Panc1 (cell line): ENCODE measurements around the gene MEAK7. TPM values are rescaled to one million over a fixed set of nuclear protein-coding genes. Genes with fewer than 3 reads are reported as not detected.
"Not testable (repeated sequence)": the region's sequence is repeated elsewhere in the genome, so short reads cannot be mapped to it uniquely, and the experiment has no call there.

Experiments
- ATAC-seq: fragments of 200-7000 bp; cut with Tn5 transposase; 2 replicates; pipeline ENCODE4 v1.9.1; 2020; ENCODE audit warnings: mild to moderate bottlenecking, moderate library complexity
- BruUV-seq: library from RNA; stranded (reverse); fragments of 400-500 nt; replicated peaks from 2 replicates; lab custom pipeline; 2021; lab: Mats Ljungman, UMichigan
- CTCF ChIA-PET: fragments of 300-600 bp; sonication (Branson Sonifier 250); formaldehyde crosslinking; loops from one replicate; lab custom pipeline; 2022; ENCODE audit warnings: antibody characterized with exemption; lab: Charles Lee
- POLR2A ChIA-PET: fragments of 300-600 bp; sonication (Branson Sonifier 250); formaldehyde crosslinking; loops from one replicate; lab custom pipeline; 2022; ENCODE audit warnings: antibody characterized with exemption; lab: Charles Lee
- DNase-seq: peaks from one replicate; pipeline ENCODE4 v3.0.0-alpha.2; 2010; ENCODE audit warnings: low read depth, low spot score
- H3K27ac ChIP-seq: 2 replicates; pipeline ENCODE4 v1.5.1; 2011; ENCODE audit warnings: mild to moderate bottlenecking, low read length, inconsistent platforms
- H3K27me3 ChIP-seq: fragments of 200-500 bp; sonication (Bioruptor generic); 2 replicates; pipeline ENCODE4 v1.6.0; 2014; ENCODE audit warnings: low read length, inconsistent platforms; ENCODE audit not compliant: control insufficient read depth, insufficient read depth
- H3K36me3 ChIP-seq: fragments of 200-500 bp; sonication (Bioruptor generic); 2 replicates; pipeline ENCODE4 v1.5.1; 2014; ENCODE audit warnings: inconsistent platforms, mild to moderate bottlenecking, low read length, moderate library complexity; ENCODE audit not compliant: control insufficient read depth, insufficient read depth
- H3K4me1 ChIP-seq: 2 replicates; pipeline ENCODE4 v1.5.1; 2011; ENCODE audit warnings: inconsistent platforms, mild to moderate bottlenecking, low read length, moderate library complexity; ENCODE audit not compliant: control insufficient read depth, insufficient read depth
- H3K4me3 ChIP-seq, 2 experiments: 2 replicates each; pipeline ENCODE4 v1.5.1; 2011 to 2012; ENCODE audit warnings: low read depth in 2 of 2, low read length in 2 of 2, mild to moderate bottlenecking in 2 of 2, inconsistent platforms in 1 of 2, moderate library complexity in 1 of 2
- H3K9me3 ChIP-seq: fragments of 200-500 bp; sonication (Bioruptor generic); 2 replicates; pipeline ENCODE4 v1.5.1; 2014; ENCODE audit warnings: low read depth, mild to moderate bottlenecking, inconsistent platforms, low read length, moderate library complexity; ENCODE audit not compliant: control insufficient read depth, insufficient read depth
- POLR2AphosphoS5 ChIP-seq: IDR thresholded peaks from 2 replicates; pipeline ENCODE4 v1.6.1; 2012; ENCODE audit warnings: mild to moderate bottlenecking, low read depth, low read length, moderate library complexity
- SIN3A ChIP-seq: IDR thresholded peaks from 2 replicates; pipeline ENCODE4 v1.6.1; 2012; ENCODE audit warnings: low read depth, mild to moderate bottlenecking, low read length, moderate library complexity, borderline replicate concordance; ENCODE audit not compliant: insufficient read depth
- TCF7L2 ChIP-seq: IDR thresholded peaks from 2 replicates; pipeline ENCODE4 v1.6.1; 2011; ENCODE audit warnings: mild to moderate bottlenecking, low read depth, low read length, inconsistent platforms
- in situ Hi-C: cut with HindIII; loops from 2 replicates; pipeline ENCODE4 v1.10.0; 2016; ENCODE audit warnings: low sequenced_read_pairs, low pct_unique_long_range_greater_than_20kb
- intact Hi-C: fragments of 100-400 bp; cut with micrococcal nuclease; formaldehyde crosslinking; loops from one replicate; pipeline ENCODE4 v1.10.0; 2022; ENCODE audit not compliant: unreplicated experiment
- total RNA-seq: library from RNA; stranded (reverse); gene quantifications from one replicate; pipeline ENCODE4 v1.2.1, GENCODE V29; 2021; ENCODE audit not compliant: unreplicated experiment
- TF ChIP-seq, protein P1 (sequence below), 2 experiments: IDR thresholded peaks; 2 replicates each; pipeline ENCODE4 v1.6.1; 2011 to 2012; ENCODE audit warnings: low read depth in 2 of 2, control low read depth in 1 of 2, low read length in 1 of 2, mild to moderate bottlenecking in 1 of 2, moderate library complexity in 1 of 2; ENCODE audit not compliant: insufficient read depth in 1 of 2
- TF ChIP-seq, protein P2 (sequence below): fragments of 450-650 bp; IDR thresholded peaks from 2 replicates; pipeline ENCODE4 v1.5.1; 2017; ENCODE audit warnings: mild to moderate bottlenecking

Gene MEAK7
- total RNA-seq, 1 experiment from 2014 or later, result 17.2 TPM

DNA sequence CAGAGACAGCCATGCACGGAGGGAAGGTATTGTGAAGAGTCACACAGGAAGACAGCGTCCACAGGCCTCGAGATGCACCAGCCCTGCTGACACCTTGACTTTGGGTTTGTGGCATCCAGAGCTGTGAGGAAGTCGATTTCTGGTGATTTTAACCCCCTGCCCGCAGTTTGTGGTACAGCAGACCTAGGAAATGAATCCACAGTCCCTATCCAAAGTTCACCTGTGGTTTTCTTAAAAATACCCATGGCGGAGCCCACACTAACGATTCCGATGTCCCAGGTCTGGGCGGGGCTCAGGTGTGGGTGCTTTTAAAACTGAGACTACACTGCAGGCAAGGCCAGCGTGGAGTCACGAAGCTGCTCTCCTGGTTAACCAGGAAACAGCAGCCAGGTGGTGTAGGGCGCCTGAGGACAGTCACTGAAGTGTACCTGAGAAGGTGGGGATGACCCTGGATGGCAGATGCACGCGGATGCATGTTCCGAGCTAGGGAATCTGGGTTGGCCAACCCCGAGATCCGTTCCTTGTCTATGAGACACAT lies 14.4 kb upstream of the MEAK7 start:
- BruUV-seq, result no TSS peak
- CTCF ChIA-PET, result no interaction called here
- H3K36me3 ChIP-seq, result no peaks in the 10 kb centered on the region
- no peak for TF ChIP-seq TCF7L2
- no peak for TF ChIP-seq SIN3A
- TF ChIP-seq, protein P1, sequence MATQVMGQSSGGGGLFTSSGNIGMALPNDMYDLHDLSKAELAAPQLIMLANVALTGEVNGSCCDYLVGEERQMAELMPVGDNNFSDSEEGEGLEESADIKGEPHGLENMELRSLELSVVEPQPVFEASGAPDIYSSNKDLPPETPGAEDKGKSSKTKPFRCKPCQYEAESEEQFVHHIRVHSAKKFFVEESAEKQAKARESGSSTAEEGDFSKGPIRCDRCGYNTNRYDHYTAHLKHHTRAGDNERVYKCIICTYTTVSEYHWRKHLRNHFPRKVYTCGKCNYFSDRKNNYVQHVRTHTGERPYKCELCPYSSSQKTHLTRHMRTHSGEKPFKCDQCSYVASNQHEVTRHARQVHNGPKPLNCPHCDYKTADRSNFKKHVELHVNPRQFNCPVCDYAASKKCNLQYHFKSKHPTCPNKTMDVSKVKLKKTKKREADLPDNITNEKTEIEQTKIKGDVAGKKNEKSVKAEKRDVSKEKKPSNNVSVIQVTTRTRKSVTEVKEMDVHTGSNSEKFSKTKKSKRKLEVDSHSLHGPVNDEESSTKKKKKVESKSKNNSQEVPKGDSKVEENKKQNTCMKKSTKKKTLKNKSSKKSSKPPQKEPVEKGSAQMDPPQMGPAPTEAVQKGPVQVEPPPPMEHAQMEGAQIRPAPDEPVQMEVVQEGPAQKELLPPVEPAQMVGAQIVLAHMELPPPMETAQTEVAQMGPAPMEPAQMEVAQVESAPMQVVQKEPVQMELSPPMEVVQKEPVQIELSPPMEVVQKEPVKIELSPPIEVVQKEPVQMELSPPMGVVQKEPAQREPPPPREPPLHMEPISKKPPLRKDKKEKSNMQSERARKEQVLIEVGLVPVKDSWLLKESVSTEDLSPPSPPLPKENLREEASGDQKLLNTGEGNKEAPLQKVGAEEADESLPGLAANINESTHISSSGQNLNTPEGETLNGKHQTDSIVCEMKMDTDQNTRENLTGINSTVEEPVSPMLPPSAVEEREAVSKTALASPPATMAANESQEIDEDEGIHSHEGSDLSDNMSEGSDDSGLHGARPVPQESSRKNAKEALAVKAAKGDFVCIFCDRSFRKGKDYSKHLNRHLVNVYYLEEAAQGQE (IDR thresholded peaks at IDR 0.05; ENCODE audit: insufficient read depth in 1 of 2, low read depth in 2 of 2, low read length in 1 of 2), result no peak
- intact Hi-C loops (no loop called here), in situ Hi-C loops (no loop called here)
- H3K27ac ChIP-seq, result no peak overlapping the region
- H3K27me3 ChIP-seq, result no peaks in the 10 kb centered on the region
- no peaks in the 10 kb centered on the region for H3K9me3 ChIP-seq
- H3K4me1 ChIP-seq, result no peaks in the 10 kb centered on the region
- no peak overlapping the region for H3K4me3 ChIP-seq
- POLR2A ChIA-PET, result no interaction called here
- no peak for ATAC-seq
- no peak for DNase-seq

DNA sequence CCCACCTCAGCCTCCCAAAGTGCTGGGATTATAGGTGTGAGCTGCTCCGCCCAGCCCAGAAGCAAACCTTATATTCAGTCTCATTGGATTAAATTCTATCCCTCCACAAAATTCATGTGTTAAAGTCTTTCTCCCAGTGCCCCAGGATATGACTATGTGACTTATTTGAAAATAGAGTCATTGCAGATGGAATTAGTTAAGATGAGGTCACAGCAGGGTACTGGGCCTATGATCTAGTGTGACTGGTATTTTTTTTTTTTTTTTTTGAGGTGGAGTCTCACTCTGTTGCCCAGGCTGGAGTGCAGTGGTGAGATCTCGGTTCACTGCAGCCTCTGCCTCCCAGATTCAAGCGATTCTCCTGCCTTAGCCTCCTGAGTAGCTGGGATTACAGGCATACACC lies 13.8 kb upstream of the MEAK7 start:
- H3K9me3 ChIP-seq, H3K36me3 ChIP-seq, ATAC-seq, H3K27me3 ChIP-seq, H3K4me3 ChIP-seq, intact Hi-C loops, H3K27ac ChIP-seq, BruUV-seq, DNase-seq, POLR2A ChIA-PET, CTCF ChIA-PET, in situ Hi-C loops, H3K4me1 ChIP-seq: not testable (repeated sequence)

DNA sequence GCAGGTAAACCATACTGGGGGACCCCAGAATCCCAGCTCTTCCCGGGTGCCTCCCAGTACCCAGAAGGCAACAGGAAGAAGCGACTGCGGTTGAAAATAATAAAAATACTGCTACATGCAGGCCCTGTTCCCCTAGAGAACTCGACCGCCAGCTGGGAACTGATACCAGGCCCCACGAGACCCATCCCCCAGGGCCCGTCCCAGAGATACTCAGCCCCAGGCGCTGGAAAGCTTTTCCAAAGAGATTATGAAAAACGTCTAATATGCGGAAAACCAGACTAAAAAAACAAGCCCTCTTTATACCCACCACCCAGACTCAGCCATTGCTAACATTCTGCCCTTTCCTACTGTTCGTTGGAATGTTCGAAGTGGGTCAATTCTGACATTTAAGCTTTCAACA lies 12.9 kb upstream of the MEAK7 start:
- no peaks in the 10 kb centered on the region for H3K27me3 ChIP-seq
- H3K9me3 ChIP-seq, result no peaks in the 10 kb centered on the region
- no peak for DNase-seq
- intact Hi-C loops, result no loop called here
- ATAC-seq, result no peak
- in situ Hi-C loops, result no loop called here
- H3K4me3 ChIP-seq, result no peak overlapping the region
- ChIA-PET POLR2A (no interaction called here), CTCF (no interaction called here)
- no peaks in the 10 kb centered on the region for H3K36me3 ChIP-seq
- peaks cover 6% of the 10 kb centered on the region; the same call in 1 of the 2 replicates for H3K4me1 ChIP-seq
- TF ChIP-seq, protein P2, sequence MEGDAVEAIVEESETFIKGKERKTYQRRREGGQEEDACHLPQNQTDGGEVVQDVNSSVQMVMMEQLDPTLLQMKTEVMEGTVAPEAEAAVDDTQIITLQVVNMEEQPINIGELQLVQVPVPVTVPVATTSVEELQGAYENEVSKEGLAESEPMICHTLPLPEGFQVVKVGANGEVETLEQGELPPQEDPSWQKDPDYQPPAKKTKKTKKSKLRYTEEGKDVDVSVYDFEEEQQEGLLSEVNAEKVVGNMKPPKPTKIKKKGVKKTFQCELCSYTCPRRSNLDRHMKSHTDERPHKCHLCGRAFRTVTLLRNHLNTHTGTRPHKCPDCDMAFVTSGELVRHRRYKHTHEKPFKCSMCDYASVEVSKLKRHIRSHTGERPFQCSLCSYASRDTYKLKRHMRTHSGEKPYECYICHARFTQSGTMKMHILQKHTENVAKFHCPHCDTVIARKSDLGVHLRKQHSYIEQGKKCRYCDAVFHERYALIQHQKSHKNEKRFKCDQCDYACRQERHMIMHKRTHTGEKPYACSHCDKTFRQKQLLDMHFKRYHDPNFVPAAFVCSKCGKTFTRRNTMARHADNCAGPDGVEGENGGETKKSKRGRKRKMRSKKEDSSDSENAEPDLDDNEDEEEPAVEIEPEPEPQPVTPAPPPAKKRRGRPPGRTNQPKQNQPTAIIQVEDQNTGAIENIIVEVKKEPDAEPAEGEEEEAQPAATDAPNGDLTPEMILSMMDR, result no peak
- TF ChIP-seq, protein P1 (IDR thresholded peaks at IDR 0.05; ENCODE audit: insufficient read depth in 1 of 2, low read depth in 2 of 2, low read length in 1 of 2), result no peak
- TF ChIP-seq SIN3A, result no peak
- no peak for TF ChIP-seq TCF7L2
- TF ChIP-seq POLR2AphosphoS5, result no peak
- no peak overlapping the region for H3K27ac ChIP-seq
- BruUV-seq, result no TSS peak
